NCI-H187 (cell line): ENCODE results near the gene TRIO.

Experiments
- DNase-seq, 2 experiments: peaks; one replicate each; lab custom pipeline; 2025; lab: John Stamatoyannopoulos, UW

Gene TRIO

GRCh38 chr5:14486996-14487896 lies 344.1 kb downstream of the TRIO start:
- DNase-seq, result no peak

- no peak for DNase-seq
Measured at GRCh38 chr5:14487897-14488570, 344.9 kb downstream of the TRIO start.

GRCh38 chr5:14488709-14489108 lies 345.6 kb downstream of the TRIO start:
- no peak for DNase-seq

GRCh38 chr5:14489643-14490042 lies 346.5 kb downstream of the TRIO start:
- no peak for DNase-seq

GRCh38 chr5:14490309-14490711 lies 347.2 kb downstream of the TRIO start:
- DNase-seq, result no peak

- DNase-seq, result no peak
Measured at GRCh38 chr5:14491015-14491915, 348.1 kb downstream of the TRIO start.

GRCh38 chr5:14492331-14492964 lies 349.3 kb downstream of the TRIO start:
- DNase-seq, result no peak

- DNase-seq, result no peak
Measured at GRCh38 chr5:14495301-14495700, 352.2 kb downstream of the TRIO start.

GRCh38 chr5:14497311-14497710 lies 354.2 kb downstream of the TRIO start:
- no peak for DNase-seq

GRCh38 chr5:14501353-14502293 lies 358.5 kb downstream of the TRIO start:
- no peak for DNase-seq

- DNase-seq, result no peak
Measured at GRCh38 chr5:14502294-14502690, 359.1 kb downstream of the TRIO start.

- no peak for DNase-seq
Measured at GRCh38 chr5:14503017-14503680, 360.0 kb downstream of the TRIO start.

GRCh38 chr5:14503681-14504331 lies 360.7 kb downstream of the TRIO start:
- DNase-seq, result no peak

GRCh38 chr5:14504332-14504727 lies 361.2 kb downstream of the TRIO start:
- no peak for DNase-seq

GRCh38 chr5:14504816-14505215 lies 361.7 kb downstream of the TRIO start:
- no peak for DNase-seq

GRCh38 chr5:14505310-14506139 lies 362.4 kb downstream of the TRIO start:
- DNase-seq, result no peak

GRCh38 chr5:14506140-14506538 lies 363.0 kb downstream of the TRIO start:
- DNase-seq, result no peak

GRCh38 chr5:14506661-14507060 lies 363.5 kb downstream of the TRIO start:
- no peak for DNase-seq
